Measurements from ENCODE around the gene CCER1.

DNA sequence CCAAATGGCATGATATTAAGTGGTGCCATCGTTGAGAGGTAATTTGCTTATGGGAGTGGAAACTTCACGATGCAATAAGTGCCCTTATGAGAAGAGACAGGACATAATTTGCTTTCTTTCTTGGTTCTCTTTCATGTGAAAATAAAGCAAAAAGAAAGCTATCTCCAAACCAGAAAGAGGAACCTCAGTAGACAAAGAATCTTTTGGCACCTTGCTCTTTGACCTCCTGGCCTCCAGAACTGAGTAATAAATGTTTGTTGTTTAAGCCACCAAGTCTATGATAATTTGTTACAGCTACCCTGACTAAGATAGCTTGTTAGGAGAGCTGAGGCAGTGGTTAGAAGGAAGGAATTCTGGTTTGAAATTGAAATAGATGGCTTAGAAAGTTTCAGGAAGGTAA is 39.6 kb downstream of the CCER1 start:
- TF ChIP-seq, protein P1, sequence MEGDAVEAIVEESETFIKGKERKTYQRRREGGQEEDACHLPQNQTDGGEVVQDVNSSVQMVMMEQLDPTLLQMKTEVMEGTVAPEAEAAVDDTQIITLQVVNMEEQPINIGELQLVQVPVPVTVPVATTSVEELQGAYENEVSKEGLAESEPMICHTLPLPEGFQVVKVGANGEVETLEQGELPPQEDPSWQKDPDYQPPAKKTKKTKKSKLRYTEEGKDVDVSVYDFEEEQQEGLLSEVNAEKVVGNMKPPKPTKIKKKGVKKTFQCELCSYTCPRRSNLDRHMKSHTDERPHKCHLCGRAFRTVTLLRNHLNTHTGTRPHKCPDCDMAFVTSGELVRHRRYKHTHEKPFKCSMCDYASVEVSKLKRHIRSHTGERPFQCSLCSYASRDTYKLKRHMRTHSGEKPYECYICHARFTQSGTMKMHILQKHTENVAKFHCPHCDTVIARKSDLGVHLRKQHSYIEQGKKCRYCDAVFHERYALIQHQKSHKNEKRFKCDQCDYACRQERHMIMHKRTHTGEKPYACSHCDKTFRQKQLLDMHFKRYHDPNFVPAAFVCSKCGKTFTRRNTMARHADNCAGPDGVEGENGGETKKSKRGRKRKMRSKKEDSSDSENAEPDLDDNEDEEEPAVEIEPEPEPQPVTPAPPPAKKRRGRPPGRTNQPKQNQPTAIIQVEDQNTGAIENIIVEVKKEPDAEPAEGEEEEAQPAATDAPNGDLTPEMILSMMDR (IDR thresholded peaks at IDR 0.05), result no peak
- no peak for TF ChIP-seq POLR2A (IDR thresholded peaks at IDR 0.05)

All from lower leg skin (tissue), 3 donors.